ENCODE measurements around the gene HUS1. TPM values are rescaled to one million over a fixed set of nuclear protein-coding genes. Genes with fewer than 3 reads are reported as not detected.

Gene HUS1
- polyA plus RNA-seq, 3 donors: 37.7 to 45.9 (median 38.8) TPM

- Mint-ChIP-seq H3K4me3 (peak overlapping the region in 1 of 2 donors; percentile 85), H3K36me3 (peaks cover 0 to 2% of the 10 kb centered on the region in 2 donors), H3K4me1 (peaks cover 14% of the 10 kb centered on the region), H3K27me3 (ENCODE audit: low read depth in 3 of 3) (peaks cover 0 to 7% (median 0%) of the 10 kb centered on the region in 3 donors), H3K27ac (peak overlapping the region in 6 of 7 donors; percentile 37 to 93 (median 62)), H3K9me3 (peaks cover 0 to 3% (median 0%) of the 10 kb centered on the region in 7 donors)
- Histone ChIP-seq H3K4me2 (replicated peaks; ENCODE audit: extremely low read depth, low read length, poor library complexity, severe bottlenecking) (peak overlapping the region; percentile 75), H3K9ac (ENCODE audit: insufficient read depth, low read length, poor library complexity, severe bottlenecking) (no peak overlapping the region), H3K27ac (ENCODE audit: low read depth in 1 of 2, low read length in 2 of 2) (peak overlapping the region in 1 of 2 donors; percentile 76), H3K27me3 (ENCODE audit: control insufficient read depth in 2 of 2, insufficient read depth in 2 of 2, low read length in 2 of 2) (no peaks in the 10 kb centered on the region), H3K9me3 (replicated peaks in 1 of 2; ENCODE audit: control insufficient read depth in 1 of 2, insufficient read depth in 1 of 2, low read length in 2 of 2) (no peaks in the 10 kb centered on the region), H4K20me1 (ENCODE audit: insufficient read depth, low read length) (no peaks in the 10 kb centered on the region), H3K4me1 (ENCODE audit: control insufficient read depth in 1 of 2, insufficient read depth in 2 of 2, low read length in 2 of 2) (peaks cover 12 to 15% of the 10 kb centered on the region in 2 donors), H2AFZ (ENCODE audit: insufficient read depth, low read depth, low read length, poor library complexity, severe bottlenecking) (peak overlapping the region; percentile 75), H3K79me2 (ENCODE audit: insufficient read depth, low read length) (no peaks in the 10 kb centered on the region), H3K36me3 (replicated peaks in 1 of 2; ENCODE audit: control insufficient read depth in 1 of 2, insufficient read depth in 2 of 2, low read length in 2 of 2) (no peaks in the 10 kb centered on the region), H3K4me3 (replicated peaks in 1 of 3; ENCODE audit: low read depth in 2 of 3, low read length in 3 of 3) (peak overlapping the region; percentile 10 to 64 (median 50))
- no peak for TF ChIP-seq CTCF (IDR thresholded peaks at IDR 0.05)
- intact Hi-C loops (cut with micrococcal nuclease): no loop called here
- WGBS (ENCODE audit: insufficient coverage): no CpG with 5 or more reads among the region's 2 CpGs
- peak in 1 of 3 donors; percentile 16 for DNase-seq
Observed at GRCh38 chr7:48011323-48011722, 31.9 kb upstream of the HUS1 start.

- peaks cover 0 to 2% (median 0%) of the 10 kb centered on the region in 3 donors for H3K27me3 Mint-ChIP-seq (ENCODE audit: low read depth in 3 of 3)
- intact Hi-C loops (cut with micrococcal nuclease): no loop called here
- DNase-seq: no peak
- H3K4me1 Mint-ChIP-seq: peaks cover 15% of the 10 kb centered on the region
- TF ChIP-seq CTCF (IDR thresholded peaks at IDR 0.05): no peak
- no peak overlapping the region for H3K9ac ChIP-seq (ENCODE audit: insufficient read depth, low read length, poor library complexity, severe bottlenecking)
- no peak overlapping the region for H3K27ac ChIP-seq (ENCODE audit: low read depth in 1 of 2, low read length in 2 of 2)
- no peak overlapping the region for H3K4me3 ChIP-seq (replicated peaks in 1 of 3; ENCODE audit: low read depth in 2 of 3, low read length in 3 of 3)
- H3K4me3 Mint-ChIP-seq: no peak overlapping the region
- H3K27me3 ChIP-seq (ENCODE audit: control insufficient read depth in 2 of 2, insufficient read depth in 2 of 2, low read length in 2 of 2): no peaks in the 10 kb centered on the region
- H3K27ac Mint-ChIP-seq: peak overlapping the region in 1 of 7 donors; percentile 10
- no peaks in the 10 kb centered on the region for H4K20me1 ChIP-seq (ENCODE audit: insufficient read depth, low read length)
- peaks cover 12 to 15% of the 10 kb centered on the region in 2 donors for H3K4me1 ChIP-seq (ENCODE audit: control insufficient read depth in 1 of 2, insufficient read depth in 2 of 2, low read length in 2 of 2)
- H2AFZ ChIP-seq (ENCODE audit: insufficient read depth, low read depth, low read length, poor library complexity, severe bottlenecking): peak overlapping the region; percentile 38
- peaks cover 0 to 3% (median 0%) of the 10 kb centered on the region in 7 donors for H3K9me3 Mint-ChIP-seq
- no peaks in the 10 kb centered on the region for H3K79me2 ChIP-seq (ENCODE audit: insufficient read depth, low read length)
- no peak overlapping the region for H3K4me2 ChIP-seq (replicated peaks; ENCODE audit: extremely low read depth, low read length, poor library complexity, severe bottlenecking)
- peaks cover 0 to 2% of the 10 kb centered on the region in 2 donors for H3K36me3 Mint-ChIP-seq
- no peaks in the 10 kb centered on the region for H3K36me3 ChIP-seq (replicated peaks in 1 of 2; ENCODE audit: control insufficient read depth in 1 of 2, insufficient read depth in 2 of 2, low read length in 2 of 2)
- H3K9me3 ChIP-seq (replicated peaks in 1 of 2; ENCODE audit: control insufficient read depth in 1 of 2, insufficient read depth in 1 of 2, low read length in 2 of 2): no peaks in the 10 kb centered on the region
- 88% methylated on average over 3 of the region's 4 CpGs for WGBS (ENCODE audit: insufficient coverage)
Observed at GRCh38 chr7:48009954-48010353, 30.5 kb upstream of the HUS1 start.

Measured in CD14-positive monocyte (primary cell).